Fibroblast of lung (primary cell): Measurements from ENCODE around the gene PLSCR2.
"Not testable (repeated sequence)": the region's sequence is repeated elsewhere in the genome, so short reads cannot be mapped to it uniquely, and the experiment has no call there.

ENCODE experiments used
- CTCF ChIP-seq, 2 donors: IDR thresholded peaks in 1 of 2; conservative IDR thresholded peaks in 1 of 2; 1 replicate in 1 of 2; 2 replicates in 1 of 2; pipeline ENCODE4 v1.5.1; 2011 to 2012; ENCODE audit warnings: low read length in 2 of 2, control low read depth in 1 of 2, inconsistent platforms in 1 of 2, low read depth in 1 of 2, mild to moderate bottlenecking in 1 of 2
- EZH2 ChIP-seq: IDR thresholded peaks from 2 replicates; pipeline ENCODE4 v1.5.1; 2012; ENCODE audit warnings: low read length, control low read depth, mild to moderate bottlenecking; ENCODE audit errors: missing control alignments

GRCh38 chr3:146474976-146475375 is 5.6 kb upstream of the PLSCR2 start:
- TF ChIP-seq CTCF (conservative IDR thresholded peaks at IDR 0.05 in 1 of 2, IDR thresholded peaks at IDR 0.05 in 1 of 2; ENCODE audit: low read depth in 1 of 2, low read length in 2 of 2); EZH2: not testable (repeated sequence)
